ENCODE data around the gene RNF128.

GRCh38 chrX:106748377-106748776 lies 21.9 kb downstream of the RNF128 start:
- no peak for TF ChIP-seq CTCF (IDR thresholded peaks at IDR 0.05; ENCODE audit: low read length)
- TF ChIP-seq EZH2 (IDR thresholded peaks at IDR 0.05; ENCODE audit: borderline replicate concordance, low read length) = no peak
